HCT116 (cell line): ENCODE data around the gene ST7. TPM values are rescaled to one million over a fixed set of nuclear protein-coding genes. Genes with fewer than 3 reads are reported as not detected.

Experiments used
- ATAC-seq: fragments of 200-7000 bp; cut with Tn5 transposase; 2 replicates; pipeline ENCODE4 v1.9.1; 2020; ENCODE audit warnings: mild to moderate bottlenecking, moderate library complexity
- BruUV-seq: library from RNA; stranded (reverse); fragments of 400-500 nt; replicated peaks from 2 replicates; lab custom pipeline; 2021; lab: Mats Ljungman, UMichigan
- CTCF ChIA-PET: fragments of 300-600 bp; sonication (Branson Sonifier 250); formaldehyde crosslinking; loops from one replicate; lab custom pipeline; 2021; ENCODE audit warnings: antibody characterized with exemption; lab: Charles Lee
- POLR2A ChIA-PET: fragments of 300-600, 350-600 bp; sonication (Branson Sonifier 250); formaldehyde crosslinking; loops from one replicate; lab custom pipeline; 2021; ENCODE audit warnings: antibody characterized with exemption; lab: Charles Lee
- RAD21 ChIA-PET, 2 experiments: fragments of 300-600 bp; sonication (Branson Sonifier 250); formaldehyde crosslinking; loops; one replicate each; lab custom pipeline; 2023; ENCODE audit warnings: low total read pairs in 2 of 2; ENCODE audit not compliant: uncharacterized antibody in 2 of 2, unreplicated experiment in 2 of 2, low non-redundant PET in 1 of 2; lab: Charles Lee
- DNase-seq: peaks from one replicate; pipeline ENCODE4 v3.0.0-alpha.2; 2010; ENCODE audit warnings: low read depth, low spot score
- H2AFZ ChIP-seq: fragments of 200-600 bp; shearing (Covaris generic), sonication (generic); 2 replicates; pipeline ENCODE4 v1.6.1; 2017; ENCODE audit warnings: low read depth, mixed run types, mixed read lengths, antibody characterized with exemption, low read length; ENCODE audit not compliant: poor library complexity, severe bottlenecking
- H3K27ac ChIP-seq: 2 replicates; pipeline ENCODE4 v1.5.1; 2012; ENCODE audit warnings: low read depth, low read length
- H3K27me3 ChIP-seq: fragments of 200-600 bp; sonication (generic); 2 replicates; pipeline ENCODE4 v1.6.1; 2016; ENCODE audit warnings: mixed run types, low read length, mixed read lengths; ENCODE audit not compliant: insufficient read depth
- H3K36me3 ChIP-seq, 2 experiments: fragments of 200-500 bp in 1 of 2; fragments of 200-600 bp in 1 of 2; sonication (Bioruptor generic) in 1 of 2; sonication (generic) in 1 of 2; 2 replicates each; pipeline versions ENCODE4 v1.5.1 to v1.6.1; 2014 to 2016; ENCODE audit warnings: low read length in 2 of 2, inconsistent platforms in 1 of 2, mixed read lengths in 1 of 2, mixed run types in 1 of 2; ENCODE audit not compliant: insufficient read depth in 2 of 2, control insufficient read depth in 1 of 2
- H3K4me1 ChIP-seq, 2 experiments: fragments of 200-600 bp in 1 of 2; sonication (generic) in 1 of 2; 2 replicates each; pipeline versions ENCODE4 v1.5.1 to v1.6.1; 2012 to 2017; ENCODE audit warnings: low read length in 2 of 2, inconsistent platforms in 1 of 2, mild to moderate bottlenecking in 1 of 2, mixed read lengths in 1 of 2, mixed run types in 1 of 2, moderate library complexity in 1 of 2; ENCODE audit not compliant: insufficient read depth in 2 of 2, control insufficient read depth in 1 of 2
- H3K4me2 ChIP-seq: fragments of 200-600 bp; sonication (generic); 2 replicates; pipeline ENCODE4 v1.6.1; 2017; ENCODE audit warnings: mixed run types, low read length, mixed read lengths
- H3K4me3 ChIP-seq, 2 experiments: fragments of 200-600 bp in 1 of 2; sonication (generic) in 1 of 2; replicated peaks in 1 of 2; 2 replicates each; pipeline ENCODE4 v1.5.1; 2011 to 2016; ENCODE audit warnings: low read length in 2 of 2, control low read depth in 1 of 2, low read depth in 1 of 2, mild to moderate bottlenecking in 1 of 2, mixed read lengths in 1 of 2, mixed run types in 1 of 2
- H3K79me2 ChIP-seq: fragments of 200-600 bp; sonication (generic); 2 replicates; pipeline ENCODE4 v1.6.1; 2017; ENCODE audit warnings: mild to moderate bottlenecking, mixed run types, low read length, moderate library complexity, mixed read lengths; ENCODE audit not compliant: insufficient read depth
- H3K9ac ChIP-seq: fragments of 200-600 bp; sonication (generic); 2 replicates; pipeline ENCODE4 v1.6.1; 2016; ENCODE audit warnings: low read length, mixed read lengths
- H3K9me2 ChIP-seq: fragments of 200-600 bp; sonication (generic), shearing (Covaris generic); 2 replicates; pipeline ENCODE4 v1.6.1; 2017; ENCODE audit warnings: mixed run types, mild to moderate bottlenecking, moderate library complexity; ENCODE audit not compliant: insufficient read depth
- H3K9me3 ChIP-seq, 2 experiments: fragments of 200-500 bp in 1 of 2; fragments of 200-600 bp in 1 of 2; sonication (Bioruptor generic) in 1 of 2; sonication (generic) in 1 of 2; 2 replicates each; pipeline ENCODE4 v1.6.1; 2014 to 2017; ENCODE audit warnings: low read length in 2 of 2, mixed read lengths in 2 of 2, inconsistent platforms in 1 of 2, low read depth in 1 of 2, mild to moderate bottlenecking in 1 of 2, mixed run types in 1 of 2, moderate library complexity in 1 of 2; ENCODE audit not compliant: control insufficient read depth in 1 of 2, insufficient read depth in 1 of 2
- H4K20me1 ChIP-seq: fragments of 200-600 bp; sonication (generic), shearing (Covaris generic); 2 replicates; pipeline ENCODE4 v1.6.1; 2017; ENCODE audit warnings: mixed run types, mild to moderate bottlenecking, moderate library complexity; ENCODE audit not compliant: insufficient read depth
- ATF3 ChIP-seq: IDR thresholded peaks from 2 replicates; pipeline ENCODE4 v1.6.1; 2012
- CBX3 ChIP-seq: IDR thresholded peaks from 2 replicates; pipeline ENCODE4 v1.6.1; 2012; ENCODE audit warnings: low read depth
- CTCF ChIP-seq, 3 experiments: fragments of 200-600 bp in 1 of 3; sonication (generic) in 1 of 3; IDR thresholded peaks in 2 of 3; conservative IDR thresholded peaks in 1 of 3; 2 replicates each; pipeline ENCODE4 v1.5.1; 2012 to 2017; ENCODE audit warnings: low read depth in 2 of 3, low read length in 2 of 3, antibody characterized with exemption in 1 of 3, borderline replicate concordance in 1 of 3, control low read depth in 1 of 3, mild to moderate bottlenecking in 1 of 3, mixed read lengths in 1 of 3, mixed run types in 1 of 3, moderate library complexity in 1 of 3; ENCODE audit not compliant: insufficient read depth in 1 of 3
- EGR1 ChIP-seq: IDR thresholded peaks from 2 replicates; pipeline ENCODE4 v1.6.1; 2012; ENCODE audit warnings: low read depth
- JUND ChIP-seq: IDR thresholded peaks from 2 replicates; pipeline ENCODE4 v1.6.1; 2012
- MAX ChIP-seq: IDR thresholded peaks from 2 replicates; pipeline ENCODE4 v1.6.1; 2012
- intact Hi-C: fragments of 100-400 bp; cut with micrococcal nuclease; formaldehyde crosslinking; loops from 2 replicates; pipeline ENCODE4 v1.10.0; 2022
- total RNA-seq: library from RNA; stranded (reverse); gene quantifications from one replicate; pipeline ENCODE4 v1.2.1, GENCODE V29; 2021; ENCODE audit not compliant: unreplicated experiment

Gene ST7
- total RNA-seq, 1 experiment from 2014 or later, result 12.6 TPM

GRCh38 chr7:116966601-116967000 is 13.3 kb downstream of the ST7 start:
- no peaks in the 10 kb centered on the region for H3K9me3 ChIP-seq
- no peak for DNase-seq
- H4K20me1 ChIP-seq, result no peaks in the 10 kb centered on the region
- ChIA-PET POLR2A (no interaction called here), CTCF (interaction anchor here (1.2 kb wide), 1 partner anchor 161 kb away, joined by 4 read pairs; no protein-coding TSS in a partner anchor), RAD21 (no interaction called here)
- no peak overlapping the region for H2AFZ ChIP-seq
- ATAC-seq, result no peak
- peaks cover 15 to 18% of the 10 kb centered on the region in 2 experiments for H3K4me1 ChIP-seq
- BruUV-seq, result no TSS peak
- no peak overlapping the region for H3K4me2 ChIP-seq
- H3K36me3 ChIP-seq, result no peaks in the 10 kb centered on the region
- peaks cover 13% of the 10 kb centered on the region for H3K79me2 ChIP-seq
- no peak overlapping the region for H3K9ac ChIP-seq
- intact Hi-C loops, result no loop called here
- TF ChIP-seq CBX3, result no peak
- TF ChIP-seq EGR1, result no peak
- no peak for TF ChIP-seq ATF3
- TF ChIP-seq MAX, result no peak
- no peaks in the 10 kb centered on the region for H3K27me3 ChIP-seq
- H3K9me2 ChIP-seq, result no peaks in the 10 kb centered on the region
- H3K27ac ChIP-seq, result no peak overlapping the region
- no peak overlapping the region for H3K4me3 ChIP-seq

- H3K9me3 ChIP-seq, result no peaks in the 10 kb centered on the region
- H3K27ac ChIP-seq, result no peak overlapping the region
- no peaks in the 10 kb centered on the region for H3K27me3 ChIP-seq
- no TSS peak for BruUV-seq
- DNase-seq (no peak), ATAC-seq (no peak)
- intact Hi-C loops, result no loop called here
- H3K4me2 ChIP-seq, result no peak overlapping the region
- no peaks in the 10 kb centered on the region for H4K20me1 ChIP-seq
- no peaks in the 10 kb centered on the region for H3K36me3 ChIP-seq
- peaks cover 13% of the 10 kb centered on the region for H3K79me2 ChIP-seq
- H2AFZ ChIP-seq, result no peak overlapping the region
- ChIA-PET POLR2A (no interaction called here), CTCF (interaction anchor here (1.0 kb wide), 1 partner anchor 17 kb away, joined by 3 read pairs; no protein-coding TSS in a partner anchor), RAD21 (no interaction called here)
- peaks cover 15 to 18% of the 10 kb centered on the region in 2 experiments for H3K4me1 ChIP-seq
- H3K9ac ChIP-seq, result no peak overlapping the region
- no peak overlapping the region for H3K4me3 ChIP-seq
- TF ChIP-seq ATF3 (no peak), JUND (no peak), CTCF (IDR thresholded peaks at IDR 0.05 in 2 of 3, conservative IDR thresholded peaks at IDR 0.05 in 1 of 3; ENCODE audit: borderline replicate concordance in 1 of 3, insufficient read depth in 1 of 3, low read depth in 2 of 3, low read length in 2 of 3) (no peak)
- H3K9me2 ChIP-seq, result no peaks in the 10 kb centered on the region
These were observed 14.1 kb downstream of the ST7 start for GRCh38 chr7:116967254-116967922.
